ENCODE measurements around the gene SPSB4.
"Not testable (repeated sequence)": the region's sequence is repeated elsewhere in the genome, so short reads cannot be mapped to it uniquely, and the experiment has no call there.

Gene SPSB4

GRCh38 chr3:141114816-141115460 lies 63.8 kb downstream of the SPSB4 start:
- DNase-seq (ENCODE audit: low read depth, low spot score): no peak

GRCh38 chr3:141115789-141116541 lies 64.8 kb downstream of the SPSB4 start:
- DNase-seq (ENCODE audit: low read depth, low spot score): no peak

GRCh38 chr3:141116721-141117120 lies 65.6 kb downstream of the SPSB4 start:
- DNase-seq (ENCODE audit: low read depth, low spot score): no peak

GRCh38 chr3:141117982-141118381 lies 66.8 kb downstream of the SPSB4 start:
- not testable (repeated sequence) for DNase-seq (ENCODE audit: low read depth, low spot score)

- no peak for DNase-seq (ENCODE audit: low read depth, low spot score)
Observed at GRCh38 chr3:141122455-141123030, 71.4 kb downstream of the SPSB4 start.

GRCh38 chr3:141123677-141124410 lies 72.7 kb downstream of the SPSB4 start:
- no peak for DNase-seq (ENCODE audit: low read depth, low spot score)

- no peak for DNase-seq (ENCODE audit: low read depth, low spot score)
Observed at GRCh38 chr3:141124715-141125114, 73.6 kb downstream of the SPSB4 start.

DNA sequence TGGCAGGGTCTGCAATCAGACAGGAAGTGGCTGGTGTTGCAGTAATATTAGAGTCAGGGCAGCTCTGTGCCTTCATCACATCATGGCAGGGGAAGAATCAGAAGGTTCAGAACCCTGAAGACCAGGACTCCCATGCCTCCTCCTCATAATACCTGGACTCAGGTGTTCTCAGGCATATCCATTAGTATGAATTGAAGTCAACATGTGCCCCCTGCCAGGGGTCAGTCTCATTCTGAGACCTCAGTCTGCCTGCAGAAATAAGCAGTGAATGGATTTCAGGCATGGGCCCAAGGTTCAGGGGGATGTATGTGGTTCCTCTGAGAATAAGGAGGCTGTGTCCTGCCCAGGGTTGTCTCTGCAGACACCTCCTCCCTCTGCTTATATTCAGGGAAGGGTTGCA lies 74.2 kb downstream of the SPSB4 start:
- DNase-seq (ENCODE audit: low read depth, low spot score): no peak

- no peak for DNase-seq (ENCODE audit: low read depth, low spot score)
Observed at GRCh38 chr3:141126661-141127343, 75.7 kb downstream of the SPSB4 start.

DNA sequence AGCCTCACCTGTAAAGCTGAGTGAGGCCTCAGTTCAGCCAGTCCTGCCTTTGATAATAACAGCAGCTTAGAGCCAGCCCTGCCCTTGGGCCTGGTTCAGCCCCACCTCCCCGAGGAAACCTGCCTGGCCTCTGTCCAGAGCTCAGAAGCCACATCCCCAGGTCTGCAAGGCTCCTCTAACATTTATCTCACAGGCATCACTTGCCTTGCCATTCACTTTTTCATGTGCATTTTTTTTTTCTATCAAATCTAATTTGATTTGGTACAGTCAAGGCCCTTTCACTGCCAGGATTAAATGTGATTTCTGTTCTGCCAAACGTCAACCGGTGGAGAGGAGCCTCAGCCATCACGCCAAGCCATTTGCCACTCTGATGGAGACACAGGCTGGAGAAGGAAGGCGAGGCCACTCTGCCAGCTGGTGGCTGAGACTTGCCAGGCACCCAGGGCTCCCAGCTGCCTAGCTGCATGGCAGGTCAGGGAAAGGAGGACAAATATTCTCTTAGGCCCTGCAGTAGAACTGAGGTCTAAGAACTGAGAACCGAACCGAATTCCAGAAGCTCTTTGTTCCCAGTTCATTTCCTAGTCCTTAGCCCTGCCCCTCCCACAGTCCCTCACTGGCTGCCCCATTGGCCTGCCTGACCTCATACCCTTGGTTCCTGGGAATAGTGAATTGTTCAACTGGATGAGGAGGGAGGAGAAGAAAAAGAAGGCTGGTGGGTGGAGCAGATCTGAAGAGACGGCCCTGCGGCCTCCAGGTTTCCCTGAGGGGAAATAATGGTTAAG lies 76.4 kb downstream of the SPSB4 start:
- no peak for DNase-seq (ENCODE audit: low read depth, low spot score)

- DNase-seq (ENCODE audit: low read depth, low spot score): no peak
Observed at GRCh38 chr3:141128126-141128777, 77.1 kb downstream of the SPSB4 start.

DNA sequence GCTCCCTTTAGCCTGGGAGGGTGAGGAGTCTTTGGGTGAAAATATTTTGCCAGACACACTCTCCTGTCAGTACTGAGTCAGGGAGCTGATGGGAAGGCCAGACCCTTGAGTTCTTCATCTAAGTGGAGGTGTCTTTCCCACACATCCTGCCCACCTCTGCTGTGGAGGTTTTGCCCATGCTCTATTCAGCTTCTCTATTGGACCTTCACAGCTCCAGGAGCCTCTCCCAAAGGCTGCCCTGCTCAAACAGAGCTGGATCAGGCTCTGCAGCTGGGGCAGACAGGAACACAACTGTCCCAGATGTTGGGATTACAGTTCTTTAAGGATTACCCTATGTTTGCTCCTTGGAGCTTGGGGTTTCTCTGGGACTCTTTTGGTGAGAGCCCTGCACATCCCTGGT lies 77.9 kb downstream of the SPSB4 start:
- no peak for DNase-seq (ENCODE audit: low read depth, low spot score)

DNA sequence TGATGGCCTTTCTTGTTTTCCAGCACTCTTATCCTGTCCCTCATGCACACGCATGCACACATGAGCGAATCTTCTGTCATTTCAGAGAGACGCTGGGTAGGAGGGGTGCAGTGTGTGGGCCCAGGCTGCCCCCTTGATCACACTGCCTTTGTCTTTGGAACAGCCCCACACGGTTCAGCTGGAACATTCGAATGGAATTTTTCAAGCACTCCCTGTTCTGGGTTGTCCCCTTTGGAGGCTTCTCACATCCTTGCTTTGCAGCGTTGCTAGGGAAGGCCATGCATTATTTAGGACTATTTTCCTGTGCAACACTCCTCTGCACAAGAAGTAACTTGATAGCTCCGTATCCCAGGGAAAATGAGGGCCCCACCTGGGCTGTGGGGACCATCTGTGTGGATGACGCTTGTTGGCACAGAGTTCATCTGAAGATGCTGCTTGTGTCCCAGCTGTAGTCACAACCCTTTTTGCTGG lies 78.4 kb downstream of the SPSB4 start:
- DNase-seq (ENCODE audit: low read depth, low spot score): no peak

GRCh38 chr3:141143517-141143916 lies 92.4 kb downstream of the SPSB4 start:
- no peak for DNase-seq (ENCODE audit: low read depth, low spot score)

- DNase-seq (ENCODE audit: low read depth, low spot score): no peak
Observed at GRCh38 chr3:141146979-141147470, 95.9 kb downstream of the SPSB4 start.

- DNase-seq (ENCODE audit: low read depth, low spot score): no peak
Observed at GRCh38 chr3:141147657-141148056, 96.5 kb downstream of the SPSB4 start.

- no peak for DNase-seq (ENCODE audit: low read depth, low spot score)
Observed at GRCh38 chr3:141148169-141148568, 97.0 kb downstream of the SPSB4 start.

- no peak for DNase-seq (ENCODE audit: low read depth, low spot score)
Observed at GRCh38 chr3:141148770-141149169, 97.6 kb downstream of the SPSB4 start.

DNA sequence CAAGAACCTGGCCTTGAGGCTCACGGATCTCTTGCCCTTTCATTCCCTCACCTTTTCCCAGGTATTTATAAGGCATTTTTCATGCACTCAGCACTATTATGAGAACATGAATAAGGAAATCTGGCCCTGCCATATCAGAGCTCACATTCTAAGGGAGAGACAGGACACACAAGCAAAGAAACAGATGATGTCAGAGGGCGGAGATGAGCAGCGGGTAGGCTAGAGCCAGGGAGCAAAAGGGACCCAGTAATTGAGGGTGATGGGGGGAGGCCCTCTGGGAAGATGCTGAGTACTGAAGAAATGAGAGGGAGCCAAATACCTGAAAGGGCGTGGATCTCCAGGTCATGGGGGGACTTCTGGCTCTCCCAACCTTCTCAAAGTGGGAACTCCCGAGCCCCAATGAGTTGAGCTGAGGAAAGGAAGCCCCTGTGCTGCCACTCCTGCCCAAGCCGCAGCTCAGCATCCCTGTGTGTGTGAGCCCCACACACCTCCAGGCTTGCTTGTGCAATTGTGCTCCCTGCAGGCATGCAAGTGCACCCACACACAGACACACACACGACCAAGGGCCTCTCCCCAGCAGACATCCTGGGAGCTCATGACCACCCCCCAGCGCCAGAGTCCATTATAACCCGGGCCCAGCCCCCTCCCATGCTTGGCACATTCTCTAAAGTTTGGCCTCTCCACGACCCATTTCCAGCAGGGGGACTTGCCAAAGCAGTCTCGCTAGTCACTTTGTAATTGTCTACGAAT lies 99.1 kb downstream of the SPSB4 start:
- no peak for DNase-seq (ENCODE audit: low read depth, low spot score)
